Neural cell (in vitro differentiated cells): Measurements from ENCODE around the gene EPB41L2.

Source experiments
- EP300 ChIP-seq: fragments of 450-650 bp; conservative IDR thresholded peaks from 2 replicates; pipeline ENCODE4 v1.6.1; 2014; ENCODE audit warnings: antibody characterized with exemption, mild to moderate bottlenecking, moderate library complexity; ENCODE audit not compliant: poor library complexity, severe bottlenecking
- EZH2 ChIP-seq: fragments of 200-600, 300-800 bp; shearing (Covaris generic), sonication (generic); IDR thresholded peaks from 2 replicates; pipeline ENCODE4 v1.6.1; 2014; ENCODE audit warnings: antibody characterized with exemption, low read length, borderline replicate concordance, mild to moderate bottlenecking; ENCODE audit not compliant: insufficient read depth, poor library complexity, severe bottlenecking
- TAF1 ChIP-seq: IDR thresholded peaks from 2 replicates; pipeline ENCODE4 v1.6.1; 2012; ENCODE audit warnings: low read depth
- TF ChIP-seq, protein P1 (sequence below): fragments of 450-650 bp; IDR thresholded peaks from 2 replicates; pipeline ENCODE4 v1.5.1; 2014; ENCODE audit warnings: antibody characterized with exemption, mild to moderate bottlenecking, moderate library complexity; ENCODE audit not compliant: poor library complexity, severe bottlenecking

DNA sequence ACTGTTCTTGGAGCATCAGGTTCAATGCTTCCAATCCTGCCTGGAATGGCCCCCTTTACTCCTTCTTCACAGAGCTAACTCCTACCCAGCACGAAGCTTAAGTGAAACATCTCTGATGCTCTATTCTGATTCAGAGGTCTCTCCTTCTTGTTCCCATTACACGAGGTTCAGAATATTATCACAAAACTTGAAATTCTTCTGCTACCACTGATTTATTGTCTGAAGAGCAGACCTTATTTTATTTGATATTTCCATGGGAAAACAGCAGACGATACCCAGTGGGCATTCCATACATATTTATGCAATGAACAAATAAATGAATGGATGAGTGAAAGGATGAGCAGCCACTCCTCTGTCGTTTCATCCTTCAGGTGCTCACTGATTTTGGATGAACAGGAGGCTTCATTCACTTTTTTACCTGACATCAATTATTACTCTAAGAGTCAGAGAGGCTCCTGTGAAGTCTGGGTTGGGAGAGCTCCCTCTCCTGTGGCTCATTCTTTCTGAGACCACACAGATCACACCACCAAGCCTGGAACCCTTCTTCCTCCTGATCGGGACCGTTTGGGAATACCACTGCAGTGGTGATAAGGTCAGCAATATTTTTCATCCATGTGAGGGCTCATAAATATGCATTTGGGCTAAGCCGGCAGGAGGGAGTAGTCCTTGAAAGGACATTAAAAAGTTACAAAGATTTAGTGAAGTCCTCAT lies 210.0 kb downstream of the EPB41L2 start:
- TF ChIP-seq, protein P1, sequence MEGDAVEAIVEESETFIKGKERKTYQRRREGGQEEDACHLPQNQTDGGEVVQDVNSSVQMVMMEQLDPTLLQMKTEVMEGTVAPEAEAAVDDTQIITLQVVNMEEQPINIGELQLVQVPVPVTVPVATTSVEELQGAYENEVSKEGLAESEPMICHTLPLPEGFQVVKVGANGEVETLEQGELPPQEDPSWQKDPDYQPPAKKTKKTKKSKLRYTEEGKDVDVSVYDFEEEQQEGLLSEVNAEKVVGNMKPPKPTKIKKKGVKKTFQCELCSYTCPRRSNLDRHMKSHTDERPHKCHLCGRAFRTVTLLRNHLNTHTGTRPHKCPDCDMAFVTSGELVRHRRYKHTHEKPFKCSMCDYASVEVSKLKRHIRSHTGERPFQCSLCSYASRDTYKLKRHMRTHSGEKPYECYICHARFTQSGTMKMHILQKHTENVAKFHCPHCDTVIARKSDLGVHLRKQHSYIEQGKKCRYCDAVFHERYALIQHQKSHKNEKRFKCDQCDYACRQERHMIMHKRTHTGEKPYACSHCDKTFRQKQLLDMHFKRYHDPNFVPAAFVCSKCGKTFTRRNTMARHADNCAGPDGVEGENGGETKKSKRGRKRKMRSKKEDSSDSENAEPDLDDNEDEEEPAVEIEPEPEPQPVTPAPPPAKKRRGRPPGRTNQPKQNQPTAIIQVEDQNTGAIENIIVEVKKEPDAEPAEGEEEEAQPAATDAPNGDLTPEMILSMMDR, result no peak
- no peak for TF ChIP-seq TAF1
- TF ChIP-seq EZH2, result no peak
- TF ChIP-seq EP300, result no peak
